Ishikawa (cell line): ENCODE measurements around the gene STK4.

Experiments used
- CEBPB ChIP-seq: IDR thresholded peaks from 2 replicates; pipeline ENCODE4 v1.6.1; 2012
- CREB1 ChIP-seq: IDR thresholded peaks from 2 replicates; pipeline ENCODE4 v1.6.1; 2012; ENCODE audit warnings: low read depth
- EGR1 ChIP-seq: IDR thresholded peaks from 2 replicates; pipeline ENCODE4 v1.6.1; 2012
- EP300 ChIP-seq: IDR thresholded peaks from 2 replicates; pipeline ENCODE4 v1.6.1; 2012; ENCODE audit warnings: borderline replicate concordance
- FOXM1 ChIP-seq: IDR thresholded peaks from 2 replicates; pipeline ENCODE4 v1.6.1; 2012; ENCODE audit warnings: low read depth, borderline replicate concordance
- MAX ChIP-seq: IDR thresholded peaks from 2 replicates; pipeline ENCODE4 v1.6.1; 2012
- RAD21 ChIP-seq: IDR thresholded peaks from 2 replicates; pipeline ENCODE4 v1.6.1; 2012; ENCODE audit warnings: low read depth
- REST ChIP-seq: IDR thresholded peaks from 2 replicates; pipeline ENCODE4 v1.6.1; 2012; ENCODE audit warnings: low read depth, mild to moderate bottlenecking
- TAF1 ChIP-seq: IDR thresholded peaks from 2 replicates; pipeline ENCODE4 v1.6.1; 2012; ENCODE audit warnings: low read depth, mild to moderate bottlenecking
- TCF12 ChIP-seq: IDR thresholded peaks from 2 replicates; pipeline ENCODE4 v1.6.1; 2012; ENCODE audit warnings: low read depth
- TEAD4 ChIP-seq: IDR thresholded peaks from 2 replicates; pipeline ENCODE4 v1.6.1; 2012
- USF1 ChIP-seq: IDR thresholded peaks from 2 replicates; pipeline ENCODE4 v1.6.1; 2012
- YY1 ChIP-seq: IDR thresholded peaks from 2 replicates; pipeline ENCODE4 v1.6.1; 2012; ENCODE audit warnings: low read depth
- ZBTB7A ChIP-seq: IDR thresholded peaks from 2 replicates; pipeline ENCODE4 v1.6.1; 2012; ENCODE audit warnings: low read depth

GRCh38 chr20:45087097-45087790 lies 120.9 kb downstream of the STK4 start:
- TF ChIP-seq EGR1, result no peak
- TF ChIP-seq TCF12, result no peak
- no peak for TF ChIP-seq TAF1
- no peak for TF ChIP-seq MAX
- TF ChIP-seq EP300, result no peak
- TF ChIP-seq RAD21, result no peak
- no peak for TF ChIP-seq CEBPB
- TF ChIP-seq TEAD4, result no peak
- TF ChIP-seq FOXM1, result no peak
- no peak for TF ChIP-seq USF1
- no peak for TF ChIP-seq YY1
- no peak for TF ChIP-seq CREB1
- TF ChIP-seq REST, result no peak
- TF ChIP-seq ZBTB7A, result no peak
